K562 (cell line): ENCODE data around the gene PDE11A. TPM values are rescaled to one million over a fixed set of nuclear protein-coding genes. Genes with fewer than 3 reads are reported as not detected.

ENCODE experiments used
- ATAC-seq: fragments of 200-7000 bp; cut with Tn5 transposase; 3 replicates; pipeline ENCODE4 v1.9.1; 2020; ENCODE audit warnings: moderate library complexity
- BruUV-seq: library from RNA; stranded (reverse); fragments of 400-500 nt; replicated peaks from 2 replicates; lab custom pipeline; 2021; lab: Mats Ljungman, UMichigan
- CTCF ChIA-PET: fragments of 300-600 bp; formaldehyde crosslinking; extraction: SDS; loops from one replicate; lab custom pipeline; 2021; ENCODE audit warnings: low intra/inter-chr PET ratio; lab: Yijun Ruan, JAX
- POLR2A ChIA-PET: fragments of 300-600, 350-650 bp; sonication (Branson Sonifier 250); formaldehyde crosslinking; extraction: SDS; loops from one replicate; lab custom pipeline; 2021; ENCODE audit warnings: antibody characterized with exemption, inconsistent platforms; lab: Yijun Ruan, JAX
- DNase-seq, 4 experiments: peaks; one replicate each; pipeline versions ENCODE4 v3.0.0 to v3.0.0-alpha.2; 2011 to 2018; ENCODE audit warnings: low spot score in 3 of 4, mixed read lengths in 3 of 4; ENCODE audit errors: extremely low read depth in 1 of 4
- FAIRE-seq: peaks from 2 replicates; lab custom pipeline; 2011; peaks lifted over from hg19 to GRCh38; lab: Jason Lieb, UNC
- H2AFZ ChIP-seq: 2 replicates; pipeline ENCODE4 v1.6.0; 2011; ENCODE audit warnings: low read depth, low read length, control low read depth, inconsistent platforms
- H3K27ac ChIP-seq: fragments of 200-600 bp; 3 replicates; pipeline ENCODE4 v1.8.0; 2011; ENCODE audit warnings: low read depth, mild to moderate bottlenecking, control low read depth, inconsistent platforms, low read length, moderate library complexity, mixed read lengths; ENCODE audit errors: extremely low read depth
- H3K27me3 ChIP-seq, 2 experiments: fragments of 300-600 bp in 1 of 2; 2 replicates in 1 of 2; 3 replicates in 1 of 2; pipeline versions ENCODE4 v1.6.0 to v1.8.0; 2011; ENCODE audit warnings: inconsistent platforms in 2 of 2, low read length in 2 of 2, mild to moderate bottlenecking in 1 of 2, mixed read lengths in 1 of 2, moderate library complexity in 1 of 2; ENCODE audit not compliant: control insufficient read depth in 2 of 2, insufficient read depth in 2 of 2
- H3K36me3 ChIP-seq: fragments of 300-600 bp; 3 replicates; pipeline ENCODE4 v1.8.0; 2011; ENCODE audit warnings: mild to moderate bottlenecking, low read length, inconsistent platforms; ENCODE audit not compliant: control insufficient read depth, insufficient read depth
- H3K4me1 ChIP-seq, 2 experiments: fragments of 200-600 bp in 1 of 2; replicated peaks in 1 of 2; 2 replicates in 1 of 2; 3 replicates in 1 of 2; pipeline versions ENCODE4 v1.5.1 to v1.8.0; 2011; ENCODE audit warnings: inconsistent platforms in 2 of 2, low read length in 2 of 2, mild to moderate bottlenecking in 1 of 2, mixed read lengths in 1 of 2, moderate library complexity in 1 of 2; ENCODE audit not compliant: control insufficient read depth in 2 of 2, insufficient read depth in 2 of 2
- H3K4me2 ChIP-seq: 2 replicates; pipeline ENCODE4 v1.6.1; 2011; ENCODE audit warnings: low read length, control low read depth, inconsistent platforms, mixed read lengths; ENCODE audit not compliant: insufficient read depth
- H3K4me3 ChIP-seq: fragments of 200-600 bp; sonication (generic), shearing (Covaris generic); 2 replicates; pipeline ENCODE4 v1.5.1; 2016; ENCODE audit warnings: control low read depth, inconsistent platforms
- H3K79me2 ChIP-seq: fragments of 200-600 bp; 3 replicates; pipeline ENCODE4 v1.8.0; 2011; ENCODE audit warnings: low read length, inconsistent platforms; ENCODE audit not compliant: control insufficient read depth, insufficient read depth
- H3K9ac ChIP-seq, 2 experiments: 2 replicates each; pipeline versions ENCODE4 v1.6.0 to v1.6.1; 2011; ENCODE audit warnings: low read depth in 2 of 2, low read length in 2 of 2, control low read depth in 1 of 2, inconsistent platforms in 1 of 2, mild to moderate bottlenecking in 1 of 2, mixed read lengths in 1 of 2; ENCODE audit not compliant: insufficient read depth in 1 of 2
- H3K9me1 ChIP-seq: one replicate; pipeline ENCODE4 v1.6.0; 2011; ENCODE audit warnings: inconsistent platforms, mild to moderate bottlenecking, low read length, moderate library complexity; ENCODE audit not compliant: control insufficient read depth, insufficient read depth
- H3K9me3 ChIP-seq: replicated peaks from 2 replicates; pipeline ENCODE4 v1.5.1; 2011; ENCODE audit warnings: low read depth, low read length, inconsistent platforms; ENCODE audit not compliant: control insufficient read depth, insufficient read depth
- H4K20me1 ChIP-seq: replicated peaks from 2 replicates; pipeline ENCODE4 v1.6.1; 2011; ENCODE audit warnings: low read length, inconsistent platforms, mixed read lengths; ENCODE audit not compliant: control insufficient read depth, insufficient read depth
- BCOR ChIP-seq: fragments of 450-650 bp; IDR thresholded peaks from 2 replicates; pipeline ENCODE4 v1.6.1; 2016
- CHD1 ChIP-seq: fragments of 200-600 bp; sonication (generic); IDR thresholded peaks from one replicate; pipeline ENCODE4 v1.6.1; 2012; ENCODE audit warnings: mild to moderate bottlenecking, moderate library complexity, low read length, inconsistent platforms
- NR2C1 ChIP-seq, 2 experiments: fragments of 450-650 bp; IDR thresholded peaks; 2 replicates each; pipeline ENCODE4 v1.6.1; 2017; ENCODE audit warnings: mild to moderate bottlenecking in 2 of 2, antibody characterized with exemption in 1 of 2, inconsistent platforms in 1 of 2, missing compliant biosample characterization in 1 of 2, missing genetic modification characterization in 1 of 2
- POLR2AphosphoS2 ChIP-seq: IDR thresholded peaks from 2 replicates; pipeline ENCODE4 v1.6.1; 2012; ENCODE audit warnings: low read length, improper control_type of control experiment
- POLR3A ChIP-seq: IDR thresholded peaks from 2 replicates; pipeline ENCODE4 v1.6.1; 2011; ENCODE audit warnings: borderline replicate concordance, mild to moderate bottlenecking, moderate library complexity; ENCODE audit not compliant: insufficient read length, insufficient read depth; ENCODE audit errors: extremely low read depth
- SMAD1 ChIP-seq: fragments of 150-350 bp; IDR thresholded peaks from 2 replicates; pipeline ENCODE4 v1.6.1; 2014; ENCODE audit warnings: low read length, low read depth; ENCODE audit not compliant: partially characterized antibody
- STAT5B ChIP-seq: fragments of 250-450 bp; sonication (Bioruptor Pico); IDR thresholded peaks from 2 replicates; pipeline ENCODE4 v1.8.0; 2021; ENCODE audit warnings: mild to moderate bottlenecking, inconsistent platforms
- STAT6 ChIP-seq: sonication (generic); formaldehyde crosslinking; IDR thresholded peaks from 2 replicates; pipeline ENCODE4 v1.8.1; 2023; ENCODE audit warnings: mild to moderate bottlenecking, missing genetic modification reagents
- TAF9B ChIP-seq: fragments of 450-650 bp; IDR thresholded peaks from 2 replicates; pipeline ENCODE4 v1.6.1; 2018; ENCODE audit warnings: mild to moderate bottlenecking; ENCODE audit not compliant: partially characterized antibody
- ZNF764 ChIP-seq: fragments of 250-450 bp; sonication (Bioruptor Pico); IDR thresholded peaks from 2 replicates; pipeline ENCODE4 v1.4.0; 2020; ENCODE audit warnings: low read depth, mild to moderate bottlenecking, moderate library complexity
- in situ Hi-C: fragments of 300-500 bp; cut with MboI; formaldehyde crosslinking; loops from 4 replicates; pipeline ENCODE4 v1.15.0; 2018; ENCODE audit warnings: inconsistent platforms, mixed read lengths
- intact Hi-C: fragments of 100-400 bp; cut with micrococcal nuclease; formaldehyde crosslinking; loops from 2 replicates; pipeline ENCODE4 v1.14.2; 2022
- polyA plus RNA-seq, 8 experiments: library from polyadenylated mRNA; depleted of rRNA in 4 of 8; stranded (reverse) in 5 of 8; unstranded in 3 of 8; fragments of >200 nt; fragmentation: Nextera tagmentation in 2 of 8; fragmentation: Illumina TruSeq in 1 of 8; extraction: Ambion mirVana in 2 of 8; extraction: Trizol in 1 of 8; gene quantifications; 2 replicates each; pipeline versions ENCODE4 v1.2.1 to v1.2.3, GENCODE V29; 2011 to 2014; ENCODE audit warnings: inconsistent platforms in 1 of 8, missing spikeins in 1 of 8
- total RNA-seq, 7 experiments: library from RNA; depleted of rRNA in 6 of 7; stranded (reverse); fragments of >200 nt in 6 of 7; fragmentation: Illumina TruSeq in 2 of 7; extraction: Trizol in 2 of 7; gene quantifications; 2 replicates each; pipeline versions ENCODE4 v1.2.1 to v1.2.3, GENCODE V29; 2011 to 2021; ENCODE audit warnings: low replicate concordance in 1 of 7
- TF ChIP-seq, protein P1 (sequence below): fragments of 450-650 bp; IDR thresholded peaks from 2 replicates; pipeline ENCODE4 v1.7.1; 2018; ENCODE audit warnings: mild to moderate bottlenecking, low read depth; ENCODE audit not compliant: partially characterized antibody
- TF ChIP-seq, protein P2 (sequence below): sonication (generic); formaldehyde crosslinking; IDR thresholded peaks from 2 replicates; pipeline ENCODE4 v1.8.0; 2023; ENCODE audit warnings: mild to moderate bottlenecking, missing genetic modification reagents

Gene PDE11A
- total and polyA plus RNA-seq, 9 of the 15 experiments (the other 6 are each of a cell fraction or from before 2014, with no cell fraction given), result 3.2 to 22.1 (median 5.7) TPM

DNA sequence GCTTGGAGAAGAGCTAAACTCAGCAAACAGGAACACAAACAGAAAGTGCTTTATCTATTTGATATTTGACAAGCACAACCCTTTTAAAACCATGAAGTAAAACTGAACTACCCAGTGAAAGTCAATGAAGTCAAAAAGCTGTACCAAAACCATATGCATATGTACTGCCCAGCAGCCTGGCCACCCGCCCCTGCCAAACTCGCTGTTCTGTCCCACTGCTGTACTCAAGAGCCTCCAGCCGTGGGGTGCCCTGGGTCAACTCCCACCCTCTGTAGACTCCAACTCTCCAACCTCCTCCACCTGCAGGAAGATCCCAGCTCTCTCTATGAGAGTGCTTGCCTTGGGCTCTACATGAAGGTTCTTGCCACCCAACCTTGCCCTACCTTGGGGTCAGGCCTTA is 411.8 kb downstream of the PDE11A start (continued):
- TF ChIP-seq NR2C1 (IDR thresholded peaks at IDR 0.05) (no peak), NR2C1 (tag; IDR thresholded peaks at IDR 0.05) (no peak), POLR2AphosphoS2 (no peak), STAT6 (no peak), SMAD1 (no peak)
- TF ChIP-seq, protein P1, sequence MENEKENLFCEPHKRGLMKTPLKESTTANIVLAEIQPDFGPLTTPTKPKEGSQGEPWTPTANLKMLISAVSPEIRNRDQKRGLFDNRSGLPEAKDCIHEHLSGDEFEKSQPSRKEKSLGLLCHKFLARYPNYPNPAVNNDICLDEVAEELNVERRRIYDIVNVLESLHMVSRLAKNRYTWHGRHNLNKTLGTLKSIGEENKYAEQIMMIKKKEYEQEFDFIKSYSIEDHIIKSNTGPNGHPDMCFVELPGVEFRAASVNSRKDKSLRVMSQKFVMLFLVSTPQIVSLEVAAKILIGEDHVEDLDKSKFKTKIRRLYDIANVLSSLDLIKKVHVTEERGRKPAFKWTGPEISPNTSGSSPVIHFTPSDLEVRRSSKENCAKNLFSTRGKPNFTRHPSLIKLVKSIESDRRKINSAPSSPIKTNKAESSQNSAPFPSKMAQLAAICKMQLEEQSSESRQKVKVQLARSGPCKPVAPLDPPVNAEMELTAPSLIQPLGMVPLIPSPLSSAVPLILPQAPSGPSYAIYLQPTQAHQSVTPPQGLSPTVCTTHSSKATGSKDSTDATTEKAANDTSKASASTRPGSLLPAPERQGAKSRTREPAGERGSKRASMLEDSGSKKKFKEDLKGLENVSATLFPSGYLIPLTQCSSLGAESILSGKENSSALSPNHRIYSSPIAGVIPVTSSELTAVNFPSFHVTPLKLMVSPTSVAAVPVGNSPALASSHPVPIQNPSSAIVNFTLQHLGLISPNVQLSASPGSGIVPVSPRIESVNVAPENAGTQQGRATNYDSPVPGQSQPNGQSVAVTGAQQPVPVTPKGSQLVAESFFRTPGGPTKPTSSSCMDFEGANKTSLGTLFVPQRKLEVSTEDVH, result no peak
- TF ChIP-seq, all 486 proteins: peak for 0

DNA sequence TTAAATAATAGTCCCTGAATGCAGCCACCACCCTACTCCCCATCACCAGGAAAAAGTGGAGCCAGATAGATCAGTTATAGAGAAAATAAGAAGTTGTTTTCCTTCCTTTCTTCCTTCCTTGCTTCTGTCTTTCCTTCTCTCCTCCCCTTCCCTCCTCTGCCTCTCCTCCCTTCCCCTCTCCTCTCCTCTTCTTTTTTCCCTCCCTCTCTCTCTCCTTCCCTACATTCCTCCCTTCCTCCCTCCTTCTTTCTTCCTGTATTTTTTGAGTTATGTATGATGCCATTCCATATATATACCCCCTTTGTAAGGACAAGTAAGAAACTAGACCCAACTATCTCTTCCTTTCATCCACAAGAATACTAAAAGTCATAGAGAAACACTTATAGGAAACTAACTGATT is 414.3 kb downstream of the PDE11A start:
- no peaks in the 10 kb centered on the region for H3K36me3 ChIP-seq
- H4K20me1 ChIP-seq, result no peaks in the 10 kb centered on the region
- peaks cover 6 to 9% of the 10 kb centered on the region in 2 experiments for H3K27me3 ChIP-seq
- H3K9me1 ChIP-seq, result no peaks in the 10 kb centered on the region
- no peak for FAIRE-seq
- H3K79me2 ChIP-seq, result no peaks in the 10 kb centered on the region
- H3K4me3 ChIP-seq, result no peak overlapping the region
- intact Hi-C loops, result no loop called here
- H2AFZ ChIP-seq, result no peak overlapping the region
- H3K9ac ChIP-seq, result no peak overlapping the region
- ChIA-PET CTCF (no interaction called here), POLR2A (no interaction called here)
- DNase-seq, result no peak
- BruUV-seq, result no TSS peak
- H3K9me3 ChIP-seq, result no peaks in the 10 kb centered on the region
- in situ Hi-C loops, result no loop called here
- ATAC-seq, result no peak
- H3K27ac ChIP-seq, result no peak overlapping the region
- no peaks in the 10 kb centered on the region; a peak in 1 of 5 replicates for H3K4me1 ChIP-seq
- no peak overlapping the region for H3K4me2 ChIP-seq
- no peak for TF ChIP-seq POLR3A
- no peak for TF ChIP-seq BCOR
- TF ChIP-seq STAT5B, result no peak
- TF ChIP-seq, protein P2, sequence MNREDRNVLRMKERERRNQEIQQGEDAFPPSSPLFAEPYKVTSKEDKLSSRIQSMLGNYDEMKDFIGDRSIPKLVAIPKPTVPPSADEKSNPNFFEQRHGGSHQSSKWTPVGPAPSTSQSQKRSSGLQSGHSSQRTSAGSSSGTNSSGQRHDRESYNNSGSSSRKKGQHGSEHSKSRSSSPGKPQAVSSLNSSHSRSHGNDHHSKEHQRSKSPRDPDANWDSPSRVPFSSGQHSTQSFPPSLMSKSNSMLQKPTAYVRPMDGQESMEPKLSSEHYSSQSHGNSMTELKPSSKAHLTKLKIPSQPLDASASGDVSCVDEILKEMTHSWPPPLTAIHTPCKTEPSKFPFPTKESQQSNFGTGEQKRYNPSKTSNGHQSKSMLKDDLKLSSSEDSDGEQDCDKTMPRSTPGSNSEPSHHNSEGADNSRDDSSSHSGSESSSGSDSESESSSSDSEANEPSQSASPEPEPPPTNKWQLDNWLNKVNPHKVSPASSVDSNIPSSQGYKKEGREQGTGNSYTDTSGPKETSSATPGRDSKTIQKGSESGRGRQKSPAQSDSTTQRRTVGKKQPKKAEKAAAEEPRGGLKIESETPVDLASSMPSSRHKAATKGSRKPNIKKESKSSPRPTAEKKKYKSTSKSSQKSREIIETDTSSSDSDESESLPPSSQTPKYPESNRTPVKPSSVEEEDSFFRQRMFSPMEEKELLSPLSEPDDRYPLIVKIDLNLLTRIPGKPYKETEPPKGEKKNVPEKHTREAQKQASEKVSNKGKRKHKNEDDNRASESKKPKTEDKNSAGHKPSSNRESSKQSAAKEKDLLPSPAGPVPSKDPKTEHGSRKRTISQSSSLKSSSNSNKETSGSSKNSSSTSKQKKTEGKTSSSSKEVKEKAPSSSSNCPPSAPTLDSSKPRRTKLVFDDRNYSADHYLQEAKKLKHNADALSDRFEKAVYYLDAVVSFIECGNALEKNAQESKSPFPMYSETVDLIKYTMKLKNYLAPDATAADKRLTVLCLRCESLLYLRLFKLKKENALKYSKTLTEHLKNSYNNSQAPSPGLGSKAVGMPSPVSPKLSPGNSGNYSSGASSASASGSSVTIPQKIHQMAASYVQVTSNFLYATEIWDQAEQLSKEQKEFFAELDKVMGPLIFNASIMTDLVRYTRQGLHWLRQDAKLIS (CRISPR knock-in tag), result no peak
- TF ChIP-seq TAF9B, result no peak
- TF ChIP-seq ZNF764 (CRISPR knock-in tag), result no peak
- no peak for TF ChIP-seq CHD1
